ENCODE measurements around the gene B4GALT1.

The B4GALT1 gene

GRCh38 chr9:33107762-33108161, 59.4 kb downstream of the B4GALT1 start:
- Histone ChIP-seq H3K9ac (ENCODE audit: low read length) (no peak overlapping the region), H3K27me3 (ENCODE audit: control insufficient read depth, insufficient read depth, low read length) (no peaks in the 10 kb centered on the region), H3K9me3 (ENCODE audit: control insufficient read depth, low read length) (no peaks in the 10 kb centered on the region), H3K36me3 (ENCODE audit: control insufficient read depth, insufficient read depth, low read length) (peaks cover 10% of the 10 kb centered on the region), H3K4me1 (ENCODE audit: control insufficient read depth, insufficient read depth, low read length) (peaks cover 10% of the 10 kb centered on the region), H3K4me3 (ENCODE audit: low read length) (no peak overlapping the region)

GRCh38 chr9:33106827-33107621, 60.1 kb downstream of the B4GALT1 start:
- Histone ChIP-seq H3K4me3 (ENCODE audit: low read length) (no peak overlapping the region), H3K36me3 (ENCODE audit: control insufficient read depth, insufficient read depth, low read length) (peaks cover 5% of the 10 kb centered on the region), H3K4me1 (ENCODE audit: control insufficient read depth, insufficient read depth, low read length) (peaks cover 10% of the 10 kb centered on the region), H3K27me3 (ENCODE audit: control insufficient read depth, insufficient read depth, low read length) (no peaks in the 10 kb centered on the region), H3K9ac (ENCODE audit: low read length) (no peak overlapping the region), H3K9me3 (ENCODE audit: control insufficient read depth, low read length) (no peaks in the 10 kb centered on the region)

GRCh38 chr9:33106372-33106771, 60.8 kb downstream of the B4GALT1 start:
- H3K4me3 ChIP-seq (ENCODE audit: low read length), result no peak overlapping the region
- no peaks in the 10 kb centered on the region for H3K9me3 ChIP-seq (ENCODE audit: control insufficient read depth, low read length)
- H3K9ac ChIP-seq (ENCODE audit: low read length), result no peak overlapping the region
- no peaks in the 10 kb centered on the region for H3K27me3 ChIP-seq (ENCODE audit: control insufficient read depth, insufficient read depth, low read length)
- peaks cover 10% of the 10 kb centered on the region for H3K4me1 ChIP-seq (ENCODE audit: control insufficient read depth, insufficient read depth, low read length)
- H3K36me3 ChIP-seq (ENCODE audit: control insufficient read depth, insufficient read depth, low read length), result peaks cover under 1% of the 10 kb centered on the region

- Histone ChIP-seq H3K4me1 (ENCODE audit: control insufficient read depth, insufficient read depth, low read length) (peaks cover 10% of the 10 kb centered on the region), H3K27me3 (ENCODE audit: control insufficient read depth, insufficient read depth, low read length) (no peaks in the 10 kb centered on the region), H3K4me3 (ENCODE audit: low read length) (no peak overlapping the region), H3K36me3 (ENCODE audit: control insufficient read depth, insufficient read depth, low read length) (no peaks in the 10 kb centered on the region), H3K9ac (ENCODE audit: low read length) (no peak overlapping the region), H3K9me3 (ENCODE audit: control insufficient read depth, low read length) (no peaks in the 10 kb centered on the region)
These were observed 61.2 kb downstream of the B4GALT1 start for GRCh38 chr9:33105959-33106358.

GRCh38 chr9:33105504-33105903, 61.6 kb downstream of the B4GALT1 start:
- peaks cover 10% of the 10 kb centered on the region for H3K4me1 ChIP-seq (ENCODE audit: control insufficient read depth, insufficient read depth, low read length)
- H3K4me3 ChIP-seq (ENCODE audit: low read length), result no peak overlapping the region
- H3K9ac ChIP-seq (ENCODE audit: low read length), result no peak overlapping the region
- no peaks in the 10 kb centered on the region for H3K9me3 ChIP-seq (ENCODE audit: control insufficient read depth, low read length)
- no peaks in the 10 kb centered on the region for H3K36me3 ChIP-seq (ENCODE audit: control insufficient read depth, insufficient read depth, low read length)
- no peaks in the 10 kb centered on the region for H3K27me3 ChIP-seq (ENCODE audit: control insufficient read depth, insufficient read depth, low read length)

- Histone ChIP-seq H3K36me3 (ENCODE audit: control insufficient read depth, insufficient read depth, low read length) (no peaks in the 10 kb centered on the region), H3K9ac (ENCODE audit: low read length) (no peak overlapping the region), H3K9me3 (ENCODE audit: control insufficient read depth, low read length) (no peaks in the 10 kb centered on the region), H3K4me3 (ENCODE audit: low read length) (no peak overlapping the region), H3K4me1 (ENCODE audit: control insufficient read depth, insufficient read depth, low read length) (peaks cover 10% of the 10 kb centered on the region), H3K27me3 (ENCODE audit: control insufficient read depth, insufficient read depth, low read length) (no peaks in the 10 kb centered on the region)
These were observed 62.7 kb downstream of the B4GALT1 start for GRCh38 chr9:33104401-33104800.

GRCh38 chr9:33103501-33104281, 63.4 kb downstream of the B4GALT1 start:
- H3K36me3 ChIP-seq (ENCODE audit: control insufficient read depth, insufficient read depth, low read length), result no peaks in the 10 kb centered on the region
- H3K4me1 ChIP-seq (ENCODE audit: control insufficient read depth, insufficient read depth, low read length), result peaks cover 10% of the 10 kb centered on the region
- no peaks in the 10 kb centered on the region for H3K9me3 ChIP-seq (ENCODE audit: control insufficient read depth, low read length)
- no peaks in the 10 kb centered on the region for H3K27me3 ChIP-seq (ENCODE audit: control insufficient read depth, insufficient read depth, low read length)
- no peak overlapping the region for H3K4me3 ChIP-seq (ENCODE audit: low read length)
- H3K9ac ChIP-seq (ENCODE audit: low read length), result no peak overlapping the region

GRCh38 chr9:33102551-33103210, 64.5 kb downstream of the B4GALT1 start:
- Histone ChIP-seq H3K4me1 (ENCODE audit: control insufficient read depth, insufficient read depth, low read length) (peaks cover 8% of the 10 kb centered on the region), H3K36me3 (ENCODE audit: control insufficient read depth, insufficient read depth, low read length) (no peaks in the 10 kb centered on the region), H3K9ac (ENCODE audit: low read length) (no peak overlapping the region), H3K4me3 (ENCODE audit: low read length) (no peak overlapping the region), H3K9me3 (ENCODE audit: control insufficient read depth, low read length) (no peaks in the 10 kb centered on the region), H3K27me3 (ENCODE audit: control insufficient read depth, insufficient read depth, low read length) (no peaks in the 10 kb centered on the region)

- H3K9ac ChIP-seq (ENCODE audit: low read length), result no peak overlapping the region
- H3K4me3 ChIP-seq (ENCODE audit: low read length), result no peak overlapping the region
- no peaks in the 10 kb centered on the region for H3K9me3 ChIP-seq (ENCODE audit: control insufficient read depth, low read length)
- H3K27me3 ChIP-seq (ENCODE audit: control insufficient read depth, insufficient read depth, low read length), result no peaks in the 10 kb centered on the region
- no peaks in the 10 kb centered on the region for H3K4me1 ChIP-seq (ENCODE audit: control insufficient read depth, insufficient read depth, low read length)
- H3K36me3 ChIP-seq (ENCODE audit: control insufficient read depth, insufficient read depth, low read length), result no peaks in the 10 kb centered on the region
These were observed 65.8 kb downstream of the B4GALT1 start for GRCh38 chr9:33101104-33101951.

GRCh38 chr9:33099754-33100153, 67.4 kb downstream of the B4GALT1 start:
- no peaks in the 10 kb centered on the region for H3K36me3 ChIP-seq (ENCODE audit: control insufficient read depth, insufficient read depth, low read length)
- no peaks in the 10 kb centered on the region for H3K27me3 ChIP-seq (ENCODE audit: control insufficient read depth, insufficient read depth, low read length)
- no peaks in the 10 kb centered on the region for H3K9me3 ChIP-seq (ENCODE audit: control insufficient read depth, low read length)
- H3K4me1 ChIP-seq (ENCODE audit: control insufficient read depth, insufficient read depth, low read length), result no peaks in the 10 kb centered on the region
- no peak overlapping the region for H3K4me3 ChIP-seq (ENCODE audit: low read length)
- H3K9ac ChIP-seq (ENCODE audit: low read length), result no peak overlapping the region

- Histone ChIP-seq H3K36me3 (ENCODE audit: control insufficient read depth, insufficient read depth, low read length) (no peaks in the 10 kb centered on the region), H3K9me3 (ENCODE audit: control insufficient read depth, low read length) (no peaks in the 10 kb centered on the region), H3K9ac (ENCODE audit: low read length) (no peak overlapping the region), H3K4me3 (ENCODE audit: low read length) (no peak overlapping the region), H3K4me1 (ENCODE audit: control insufficient read depth, insufficient read depth, low read length) (no peaks in the 10 kb centered on the region), H3K27me3 (ENCODE audit: control insufficient read depth, insufficient read depth, low read length) (no peaks in the 10 kb centered on the region)
These were observed 69.9 kb downstream of the B4GALT1 start for GRCh38 chr9:33097192-33097591.
